Endothelial cell of umbilical vein (primary cell): ENCODE measurements around the gene SLC9A1. TPM values are rescaled to one million over a fixed set of nuclear protein-coding genes. Genes with fewer than 3 reads are reported as not detected.

ENCODE experiments used
- BruUV-seq: library from RNA; stranded (reverse); fragments of 400-500 nt; replicated peaks from 2 replicates; lab custom pipeline; 2021; lab: Mats Ljungman, UMichigan
- CTCF ChIA-PET: fragments of 300-600, 350-600 bp; sonication (Branson Sonifier 250); formaldehyde crosslinking; loops from one replicate; lab custom pipeline; 2021; ENCODE audit warnings: antibody characterized with exemption, inconsistent platforms; lab: Charles Lee
- POLR2A ChIA-PET: fragments of 300-600, 350-600 bp; sonication (Branson Sonifier 250); formaldehyde crosslinking; loops from one replicate; lab custom pipeline; 2021; ENCODE audit warnings: antibody characterized with exemption, inconsistent platforms; lab: Charles Lee
- DNase-seq: peaks from one replicate; pipeline ENCODE4 v3.0.0-alpha.2; 2011; ENCODE audit warnings: low read depth, low spot score
- FAIRE-seq: peaks from 2 replicates; lab custom pipeline; 2011; peaks lifted over from hg19 to GRCh38; lab: Jason Lieb, UNC
- H2AFZ ChIP-seq: 2 replicates; pipeline ENCODE4 v1.6.0; 2012; ENCODE audit warnings: low read depth, low read length, control low read depth, inconsistent platforms
- H3K27ac ChIP-seq: 2 replicates; pipeline ENCODE4 v1.5.1; 2011; ENCODE audit warnings: low read depth, mild to moderate bottlenecking, control low read depth, low read length, moderate library complexity; ENCODE audit not compliant: insufficient read depth
- H3K27me3 ChIP-seq, 2 experiments: 2 replicates each; pipeline versions ENCODE4 v1.6.0 to v1.6.1; 2011; ENCODE audit warnings: low read length in 2 of 2, mixed read lengths in 1 of 2; ENCODE audit not compliant: control insufficient read depth in 2 of 2, insufficient read depth in 2 of 2
- H3K36me3 ChIP-seq, 2 experiments: 2 replicates in 1 of 2; 3 replicates in 1 of 2; pipeline ENCODE4 v1.5.1; 2011; ENCODE audit warnings: low read length in 2 of 2, mild to moderate bottlenecking in 1 of 2, moderate library complexity in 1 of 2; ENCODE audit not compliant: control insufficient read depth in 2 of 2, insufficient read depth in 2 of 2; ENCODE audit errors: extremely low read depth in 1 of 2
- H3K4me1 ChIP-seq: 3 replicates; pipeline ENCODE4 v1.5.1; 2011; ENCODE audit warnings: mild to moderate bottlenecking, low read length; ENCODE audit not compliant: control insufficient read depth, insufficient read depth; ENCODE audit errors: extremely low read depth
- H3K4me2 ChIP-seq: 2 replicates; pipeline ENCODE4 v1.6.1; 2011; ENCODE audit warnings: low read length, control low read depth, mixed read lengths; ENCODE audit not compliant: insufficient read depth
- H3K4me3 ChIP-seq, 3 experiments: fragments of 200-600 bp in 1 of 3; sonication (generic), shearing (Covaris generic) in 1 of 3; replicated peaks in 1 of 3; 2 replicates each; pipeline ENCODE4 v1.5.1; 2011 to 2016; ENCODE audit warnings: control low read depth in 3 of 3, low read length in 3 of 3, mild to moderate bottlenecking in 2 of 3, inconsistent platforms in 1 of 3, low read depth in 1 of 3, moderate library complexity in 1 of 3; ENCODE audit not compliant: insufficient read depth in 1 of 3
- H3K79me2 ChIP-seq: 2 replicates; pipeline ENCODE4 v1.6.0; 2012; ENCODE audit warnings: low read length, inconsistent platforms; ENCODE audit not compliant: control insufficient read depth, insufficient read depth
- H3K9ac ChIP-seq: replicated peaks from 2 replicates; pipeline ENCODE3; 2011; ENCODE audit warnings: low read length, control low read depth; ENCODE audit not compliant: insufficient read depth; ENCODE audit errors: extremely low read depth
- H3K9me1 ChIP-seq: replicated peaks from 3 replicates; pipeline ENCODE4 v1.6.0; 2011; ENCODE audit warnings: mild to moderate bottlenecking, low read length; ENCODE audit not compliant: control insufficient read depth, insufficient read depth; ENCODE audit errors: extremely low read depth
- H3K9me3 ChIP-seq: replicated peaks from 2 replicates; pipeline ENCODE4 v1.5.1; 2012; ENCODE audit warnings: low read length, inconsistent platforms; ENCODE audit not compliant: control insufficient read depth, insufficient read depth
- H4K20me1 ChIP-seq: replicated peaks from 2 replicates; pipeline ENCODE3; 2011; ENCODE audit warnings: mild to moderate bottlenecking, low read length; ENCODE audit not compliant: control insufficient read depth, insufficient read depth; ENCODE audit errors: extremely low read depth
- EZH2 ChIP-seq: IDR thresholded peaks from 2 replicates; pipeline ENCODE4 v1.6.1; 2012; ENCODE audit warnings: borderline replicate concordance, low read depth, mild to moderate bottlenecking, moderate library complexity, low read length, inconsistent platforms; ENCODE audit not compliant: severe bottlenecking
- FOS ChIP-seq: IDR thresholded peaks from 2 replicates; pipeline ENCODE4 v1.6.1; 2011; ENCODE audit warnings: mild to moderate bottlenecking, low read length, moderate library complexity, borderline replicate concordance; ENCODE audit not compliant: insufficient read depth
- GATA2 ChIP-seq: IDR thresholded peaks from 2 replicates; pipeline ENCODE4 v1.7.0; 2011; ENCODE audit warnings: low read depth, mild to moderate bottlenecking, moderate library complexity, mixed read lengths, low read length; ENCODE audit not compliant: insufficient read length, insufficient read depth
- JUN ChIP-seq: IDR thresholded peaks from 2 replicates; pipeline ENCODE4 v1.6.1; 2011; ENCODE audit warnings: borderline replicate concordance, low read depth; ENCODE audit not compliant: insufficient read length, insufficient read depth
- MAX ChIP-seq: IDR thresholded peaks from 2 replicates; pipeline ENCODE4 v1.6.1; 2011; ENCODE audit not compliant: insufficient read depth, insufficient read length
- MYC ChIP-seq: IDR thresholded peaks from one replicate; pipeline ENCODE4 v1.6.1; 2011; ENCODE audit warnings: mild to moderate bottlenecking, low read depth, low read length
- POLR2A ChIP-seq: IDR thresholded peaks from 2 replicates; pipeline ENCODE4 v1.6.1; 2012; ENCODE audit warnings: low read depth, mild to moderate bottlenecking, control low read depth, low read length
- POLR2AphosphoS5 ChIP-seq: IDR thresholded peaks from 2 replicates; pipeline ENCODE4 v1.6.1; 2012; ENCODE audit warnings: low read depth, mild to moderate bottlenecking, control low read depth, low read length, moderate library complexity; ENCODE audit not compliant: insufficient read depth
- dilution Hi-C: fragments of 300-500 bp; cut with MboI; formaldehyde crosslinking; loops from one replicate; pipeline ENCODE4 v1.15.0; 2019; ENCODE audit warnings: low sequenced_read_pairs; ENCODE audit not compliant: extremely low pct_ligation_motif_present
- intact Hi-C: fragments of 100-400 bp; cut with micrococcal nuclease; formaldehyde crosslinking; loops from one replicate; pipeline ENCODE4 v1.10.0; 2022
- polyA plus RNA-seq, 4 experiments: library from polyadenylated mRNA; depleted of rRNA in 3 of 4; stranded (reverse) in 3 of 4; unstranded in 1 of 4; fragments of >200 nt; gene quantifications; 2 replicates each; pipeline versions ENCODE4 v1.2.1 to v1.2.3, GENCODE V29; 2011 to 2012; ENCODE audit warnings: missing spikeins in 1 of 4
- total RNA-seq: library from RNA; stranded (reverse); gene quantifications from 2 replicates; pipeline ENCODE4 v1.2.3, GENCODE V29; 2021
- TF ChIP-seq, protein P1 (sequence below), 2 donors: IDR thresholded peaks; 1 replicate in 1 of 2; 2 replicates in 1 of 2; pipeline ENCODE4 v1.5.1; 2011; ENCODE audit warnings: low read length in 2 of 2, mild to moderate bottlenecking in 2 of 2, moderate library complexity in 2 of 2, control low read depth in 1 of 2, inconsistent platforms in 1 of 2, low read depth in 1 of 2; ENCODE audit not compliant: insufficient read depth in 1 of 2; ENCODE audit errors: extremely low read depth in 1 of 2

SLC9A1 gene
- total and polyA plus RNA-seq, 2 donors (not counting 3 experiments of a cell fraction or from before 2014, with no cell fraction given) = 22.8 to 59.2 TPM

GRCh38 chr1:27111626-27112573, 43.0 kb downstream of the SLC9A1 start:
- dilution Hi-C loops (no loop called here), intact Hi-C loops (loop anchor here (1.0 to 10.0 kb wide), 4 partner anchors 10 to 283 kb away; partner anchors contain the start of genes GPR3, SLC9A1 and WDTC1)
- Histone ChIP-seq H3K4me3 (no peak overlapping the region), H3K27me3 (no peaks in the 10 kb centered on the region), H4K20me1 (no peaks in the 10 kb centered on the region), H3K27ac (peak overlapping the region; percentile 78), H3K9me3 (no peaks in the 10 kb centered on the region), H3K79me2 (peaks cover 13% of the 10 kb centered on the region), H3K9ac (peak overlapping the region; percentile 41), H3K36me3 (no peaks in the 10 kb centered on the region), H3K9me1 (no peaks in the 10 kb centered on the region), H2AFZ (no peak overlapping the region), H3K4me1 (peaks cover 34% of the 10 kb centered on the region), H3K4me2 (peak overlapping the region; percentile 27)
- ChIA-PET CTCF (interaction anchor here (0.6 to 3.5 kb wide), 25 partner anchors 9 to 189 kb away, joined by 3 to 22 read pairs (median 5); partner anchors contain the start of gene SLC9A1), POLR2A (interaction anchor here (0.8 to 2.5 kb wide), 4 partner anchors 11 to 122 kb away, joined by 3 to 70 read pairs (median 6); partner anchors contain the start of genes SLC9A1, TRNP1 and WDTC1)
- DNase-seq (peak; percentile 99), FAIRE-seq (peak; percentile 100)
- TF ChIP-seq, protein P1, sequence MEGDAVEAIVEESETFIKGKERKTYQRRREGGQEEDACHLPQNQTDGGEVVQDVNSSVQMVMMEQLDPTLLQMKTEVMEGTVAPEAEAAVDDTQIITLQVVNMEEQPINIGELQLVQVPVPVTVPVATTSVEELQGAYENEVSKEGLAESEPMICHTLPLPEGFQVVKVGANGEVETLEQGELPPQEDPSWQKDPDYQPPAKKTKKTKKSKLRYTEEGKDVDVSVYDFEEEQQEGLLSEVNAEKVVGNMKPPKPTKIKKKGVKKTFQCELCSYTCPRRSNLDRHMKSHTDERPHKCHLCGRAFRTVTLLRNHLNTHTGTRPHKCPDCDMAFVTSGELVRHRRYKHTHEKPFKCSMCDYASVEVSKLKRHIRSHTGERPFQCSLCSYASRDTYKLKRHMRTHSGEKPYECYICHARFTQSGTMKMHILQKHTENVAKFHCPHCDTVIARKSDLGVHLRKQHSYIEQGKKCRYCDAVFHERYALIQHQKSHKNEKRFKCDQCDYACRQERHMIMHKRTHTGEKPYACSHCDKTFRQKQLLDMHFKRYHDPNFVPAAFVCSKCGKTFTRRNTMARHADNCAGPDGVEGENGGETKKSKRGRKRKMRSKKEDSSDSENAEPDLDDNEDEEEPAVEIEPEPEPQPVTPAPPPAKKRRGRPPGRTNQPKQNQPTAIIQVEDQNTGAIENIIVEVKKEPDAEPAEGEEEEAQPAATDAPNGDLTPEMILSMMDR (IDR thresholded peaks at IDR 0.05; ENCODE audit: extremely low read depth in 1 of 2, insufficient read depth in 1 of 2, low read depth in 1 of 2, low read length in 2 of 2) = peak; percentile 29 to 33
- TF ChIP-seq GATA2 (peak; percentile 59), JUN (peak; percentile 75), POLR2A (no peak), MYC (peak; percentile 98), POLR2AphosphoS5 (peak; percentile 99), EZH2 (no peak), FOS (peak; percentile 81), MAX (peak; percentile 97)
- no TSS peak for BruUV-seq
